GM23248 (cell line): ENCODE measurements around the gene MARK3. TPM values are rescaled to one million over a fixed set of nuclear protein-coding genes. Genes with fewer than 3 reads are reported as not detected.

Experiments used
- DNase-seq: peaks from one replicate; pipeline ENCODE4 v3.0.0-alpha.2; 2015
- H2AFZ ChIP-seq: fragments of 200-600 bp; sonication (generic); 2 replicates; pipeline ENCODE4 v1.6.1; 2016; ENCODE audit warnings: antibody characterized with exemption
- H3F3A ChIP-seq: fragments of 200-600 bp; sonication (generic); 2 replicates; pipeline ENCODE4 v1.6.1; 2016; ENCODE audit warnings: mild to moderate bottlenecking, antibody characterized with exemption, mixed run types; ENCODE audit not compliant: insufficient read depth
- H3K27ac ChIP-seq: fragments of 200-600 bp; sonication (generic); 2 replicates; pipeline ENCODE4 v1.5.1; 2016; ENCODE audit warnings: mild to moderate bottlenecking
- H3K27me3 ChIP-seq: fragments of 200-600 bp; sonication (generic); replicated peaks from 2 replicates; pipeline ENCODE4 v1.6.1; 2016; ENCODE audit warnings: mild to moderate bottlenecking; ENCODE audit not compliant: insufficient read depth
- H3K36me3 ChIP-seq: fragments of 200-600 bp; sonication (generic); 2 replicates; pipeline ENCODE4 v1.6.1; 2016; ENCODE audit warnings: low read depth, mild to moderate bottlenecking
- H3K4me1 ChIP-seq: fragments of 200-600 bp; sonication (generic); 2 replicates; pipeline ENCODE4 v1.6.1; 2016; ENCODE audit warnings: mild to moderate bottlenecking; ENCODE audit not compliant: insufficient read depth
- H3K4me2 ChIP-seq: fragments of 200-600 bp; sonication (generic); one replicate; pipeline ENCODE4 v1.6.1; 2016; ENCODE audit warnings: mild to moderate bottlenecking; ENCODE audit not compliant: unreplicated experiment
- H3K4me3 ChIP-seq: fragments of 200-600 bp; sonication (generic); 2 replicates; pipeline ENCODE4 v1.5.1; 2016; ENCODE audit warnings: mild to moderate bottlenecking
- H3K79me2 ChIP-seq: fragments of 200-600 bp; sonication (generic); 2 replicates; pipeline ENCODE4 v1.6.1; 2016; ENCODE audit warnings: mild to moderate bottlenecking; ENCODE audit not compliant: insufficient read depth
- H3K9ac ChIP-seq: fragments of 200-600 bp; sonication (generic); 2 replicates; pipeline ENCODE4 v1.6.1; 2016; ENCODE audit warnings: mild to moderate bottlenecking
- H3K9me2 ChIP-seq: fragments of 200-600 bp; sonication (generic); 2 replicates; pipeline ENCODE4 v1.6.1; 2016; ENCODE audit warnings: mixed run types, mild to moderate bottlenecking, moderate library complexity; ENCODE audit not compliant: insufficient read depth
- H3K9me3 ChIP-seq: fragments of 200-600 bp; sonication (generic); one replicate; pipeline ENCODE4 v1.6.1; 2017; ENCODE audit warnings: low read depth
- H4K20me1 ChIP-seq: fragments of 200-600 bp; sonication (generic); 2 replicates; pipeline ENCODE4 v1.6.0; 2016; ENCODE audit not compliant: insufficient read depth
- EZH2 ChIP-seq: fragments of 200-600 bp; sonication (generic); IDR thresholded peaks from 2 replicates; pipeline ENCODE4 v1.6.1; 2018; ENCODE audit warnings: antibody characterized with exemption, mild to moderate bottlenecking; ENCODE audit not compliant: insufficient read depth, poor library complexity, severe bottlenecking
- EZH2phosphoT487 ChIP-seq: fragments of 200-600 bp; sonication (generic); IDR thresholded peaks from 2 replicates; pipeline ENCODE4 v1.6.1; 2018; ENCODE audit warnings: antibody characterized with exemption, moderate library complexity, mild to moderate bottlenecking, low read depth; ENCODE audit not compliant: insufficient read depth
- WGBS, 2 experiments: methylation state at CpG; one replicate each; pipeline ENCODE4 v1.1.6; 2015 to 2017; ENCODE audit warnings: low lambda C conversion rate in 2 of 2, low coverage in 1 of 2; ENCODE audit errors: missing lambda C conversion rate in 2 of 2; 5-methylcytosine and 5-hydroxymethylcytosine counted together
- in situ Hi-C: fragments of 300-500 bp; cut with MboI; formaldehyde crosslinking; loops from 2 replicates; pipeline ENCODE4 v1.15.0; 2020
- polyA plus RNA-seq: library from polyadenylated mRNA; unstranded; fragments of >200 nt; fragmentation: Nextera tagmentation; extraction: Ambion mirVana; gene quantifications from 2 replicates; pipeline ENCODE4 v1.2.1, GENCODE V29; 2016
- total RNA-seq: library from RNA; depleted of rRNA; stranded (reverse); fragments of >200 nt; shearing (Covaris generic); gene quantifications from 2 replicates; pipeline ENCODE4 v1.2.3, GENCODE V29; 2014

MARK3 gene
- total and polyA plus RNA-seq, 2 experiments from 2014 or later = 32.9 to 80.6 TPM

DNA sequence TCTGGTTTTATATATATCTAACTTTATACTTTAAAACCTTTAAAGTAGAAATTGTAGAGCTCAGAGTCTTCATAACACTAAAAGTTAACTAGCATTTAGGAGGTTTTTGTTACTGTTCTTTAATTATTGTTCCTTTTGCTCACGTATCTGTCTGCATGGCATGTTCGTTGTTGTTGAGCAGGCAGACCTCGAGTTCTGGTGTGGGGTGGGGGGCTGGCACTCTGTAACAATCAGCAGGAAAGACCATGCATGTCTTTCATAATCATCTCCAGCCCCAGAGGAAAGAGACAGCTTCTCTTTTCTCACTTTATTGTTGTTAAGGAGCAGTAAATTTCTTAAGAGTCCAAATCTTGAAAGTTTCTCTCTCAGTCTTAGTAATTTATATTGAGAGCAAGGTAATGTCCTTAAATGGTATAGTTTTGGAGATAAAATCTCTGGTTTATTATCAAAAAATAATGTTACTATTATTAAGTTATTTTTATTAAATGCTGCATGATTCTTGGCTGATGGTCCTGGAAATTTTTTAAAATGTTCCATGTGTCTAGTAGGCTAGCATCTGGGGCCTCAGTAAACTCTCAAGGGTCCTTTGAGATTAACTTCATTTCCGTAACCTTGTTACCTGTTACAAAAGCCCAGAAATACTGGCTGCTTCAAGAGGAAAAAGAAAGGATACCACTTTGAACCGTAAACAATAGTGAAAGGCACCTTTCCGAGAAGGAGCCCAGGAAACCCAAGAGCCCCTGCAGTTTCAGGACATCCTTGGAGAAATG, 107.1 kb downstream of the MARK3 start:
- 46 to 54% methylated on average over 6 of the region's 6 CpGs for WGBS, 2 experiments
- Histone ChIP-seq H3F3A (peaks cover 5% of the 10 kb centered on the region), H3K36me3 (peaks cover 28% of the 10 kb centered on the region; the same call in 1 of the 2 replicates), H3K4me3 (no peak overlapping the region), H2AFZ (no peak overlapping the region), H3K4me1 (peaks cover 23% of the 10 kb centered on the region), H3K27ac (peak overlapping the region; percentile 75), H4K20me1 (no peaks in the 10 kb centered on the region), H3K9ac (peak overlapping the region; percentile 27; the same call in 1 of the 2 replicates), H3K9me3 (no peaks in the 10 kb centered on the region), H3K79me2 (peaks cover 61% of the 10 kb centered on the region), H3K9me2 (no peaks in the 10 kb centered on the region), H3K4me2 (no peak overlapping the region), H3K27me3 (no peaks in the 10 kb centered on the region)
- TF ChIP-seq EZH2phosphoT487 (no peak), EZH2 (no peak)
- no peak for DNase-seq
- in situ Hi-C loops = no loop called here

DNA sequence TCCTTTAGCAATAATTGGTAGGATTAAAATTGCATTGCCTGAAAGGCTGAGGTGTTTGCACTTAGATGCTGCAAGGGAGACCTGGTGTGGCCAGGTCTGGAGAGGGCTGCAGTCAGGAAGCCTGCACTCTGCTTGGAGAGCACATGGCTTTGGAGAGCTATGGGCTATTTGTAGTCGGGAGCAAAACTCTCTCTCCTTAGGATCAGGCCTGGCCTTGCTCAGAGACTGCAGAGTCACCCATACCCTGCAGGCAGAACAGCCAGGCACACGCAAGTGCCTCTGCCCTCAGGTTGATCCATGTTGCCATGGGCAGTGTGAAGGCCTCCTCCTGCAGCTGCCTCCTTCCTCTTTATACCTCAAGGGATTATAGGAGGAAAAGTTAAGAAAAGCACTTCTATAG, 110.6 kb downstream of the MARK3 start:
- H3K27ac ChIP-seq = no peak overlapping the region
- peaks cover 49% of the 10 kb centered on the region for H3K79me2 ChIP-seq
- no peak for TF ChIP-seq EZH2phosphoT487
- TF ChIP-seq EZH2 = no peak
- H3K9me2 ChIP-seq = no peaks in the 10 kb centered on the region
- no peak overlapping the region for H3K4me3 ChIP-seq
- 50% methylated on average over 2 of the region's 2 CpGs for WGBS, 2 experiments
- H3K4me2 ChIP-seq = no peak overlapping the region
- DNase-seq = no peak
- H2AFZ ChIP-seq = no peak overlapping the region
- in situ Hi-C loops = no loop called here
- no peaks in the 10 kb centered on the region for H4K20me1 ChIP-seq
- no peaks in the 10 kb centered on the region for H3K9me3 ChIP-seq
- peaks cover 15% of the 10 kb centered on the region for H3K4me1 ChIP-seq
- peaks cover 22% of the 10 kb centered on the region for H3F3A ChIP-seq
- no peak overlapping the region for H3K9ac ChIP-seq
- H3K27me3 ChIP-seq = no peaks in the 10 kb centered on the region
- H3K36me3 ChIP-seq = peaks cover 42% of the 10 kb centered on the region

DNA sequence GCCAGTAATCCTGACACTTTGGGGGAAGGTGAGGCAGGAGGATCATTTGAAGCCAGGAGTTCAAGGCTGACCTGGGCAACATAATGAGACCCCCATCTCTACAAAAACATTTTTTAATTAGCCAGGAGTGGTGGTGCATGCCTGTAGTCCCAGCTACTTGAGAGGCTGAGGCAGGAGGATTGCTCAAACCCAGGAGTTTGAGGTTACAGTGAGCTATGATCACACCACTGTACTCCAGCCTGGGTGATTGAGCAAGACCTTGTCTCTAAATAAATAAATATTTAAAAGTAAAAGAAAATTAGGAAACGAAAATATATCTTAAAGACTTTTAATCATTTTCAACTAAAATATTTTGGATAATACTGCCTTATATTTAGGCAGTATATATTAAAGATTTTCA, 111.6 kb downstream of the MARK3 start:
- TF ChIP-seq EZH2phosphoT487 (no peak), EZH2 (no peak)
- 3 to 8% methylated on average over 1 of the region's 1 CpG for WGBS, 2 experiments
- Histone ChIP-seq H3K9me2 (no peaks in the 10 kb centered on the region), H3K27me3 (no peaks in the 10 kb centered on the region), H3K27ac (no peak overlapping the region), H3K36me3 (peaks cover 49% of the 10 kb centered on the region), H3K9me3 (no peaks in the 10 kb centered on the region), H3F3A (peaks cover 22% of the 10 kb centered on the region), H4K20me1 (no peaks in the 10 kb centered on the region), H3K4me3 (no peak overlapping the region), H3K4me2 (no peak overlapping the region), H2AFZ (no peak overlapping the region), H3K79me2 (peaks cover 51% of the 10 kb centered on the region), H3K4me1 (peaks cover 15% of the 10 kb centered on the region), H3K9ac (no peak overlapping the region)
- in situ Hi-C loops = no loop called here
- DNase-seq = peak; percentile 33

DNA sequence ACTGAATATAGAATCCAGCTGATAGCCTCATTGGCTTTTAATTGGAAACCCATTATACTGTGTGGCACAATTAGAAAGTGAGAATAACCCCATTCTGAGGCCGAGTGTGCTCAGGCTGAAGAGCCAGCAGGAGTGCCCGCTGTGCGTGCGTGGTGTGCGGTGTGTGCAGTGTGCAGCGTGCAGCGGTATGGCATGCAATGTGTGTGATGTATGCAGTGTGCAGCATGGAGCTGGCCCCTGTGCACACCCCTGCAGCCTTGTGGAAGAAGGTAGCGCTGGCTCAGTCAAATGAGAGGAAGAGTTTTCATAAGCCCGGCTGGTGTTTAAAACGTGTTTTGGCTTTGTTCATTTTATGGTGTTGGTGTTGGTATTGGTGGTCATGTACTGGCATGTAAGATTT, 114.5 kb downstream of the MARK3 start:
- Histone ChIP-seq H2AFZ (no peak overlapping the region), H3K27ac (no peak overlapping the region), H3K4me3 (no peak overlapping the region), H3K4me2 (no peak overlapping the region), H3K36me3 (peaks cover 67% of the 10 kb centered on the region), H3K9ac (no peak overlapping the region), H3K9me3 (no peaks in the 10 kb centered on the region), H3K27me3 (no peaks in the 10 kb centered on the region), H4K20me1 (no peaks in the 10 kb centered on the region), H3K9me2 (no peaks in the 10 kb centered on the region), H3F3A (peaks cover 17% of the 10 kb centered on the region; the same call in 1 of the 2 replicates), H3K79me2 (peaks cover 53% of the 10 kb centered on the region), H3K4me1 (peaks cover 4% of the 10 kb centered on the region; the same call in 1 of the 2 replicates)
- WGBS, 2 experiments = 75 to 81% methylated on average over 10 of the region's 10 CpGs
- in situ Hi-C loops = no loop called here
- TF ChIP-seq EZH2phosphoT487 (no peak), EZH2 (no peak)
- no peak for DNase-seq
